ENCODE data around the gene LRIT3. TPM values are rescaled to one million over a fixed set of nuclear protein-coding genes. Genes with fewer than 3 reads are reported as not detected.

LRIT3 gene
- total RNA-seq, 1 experiment from 2014 or later = not detected

DNA sequence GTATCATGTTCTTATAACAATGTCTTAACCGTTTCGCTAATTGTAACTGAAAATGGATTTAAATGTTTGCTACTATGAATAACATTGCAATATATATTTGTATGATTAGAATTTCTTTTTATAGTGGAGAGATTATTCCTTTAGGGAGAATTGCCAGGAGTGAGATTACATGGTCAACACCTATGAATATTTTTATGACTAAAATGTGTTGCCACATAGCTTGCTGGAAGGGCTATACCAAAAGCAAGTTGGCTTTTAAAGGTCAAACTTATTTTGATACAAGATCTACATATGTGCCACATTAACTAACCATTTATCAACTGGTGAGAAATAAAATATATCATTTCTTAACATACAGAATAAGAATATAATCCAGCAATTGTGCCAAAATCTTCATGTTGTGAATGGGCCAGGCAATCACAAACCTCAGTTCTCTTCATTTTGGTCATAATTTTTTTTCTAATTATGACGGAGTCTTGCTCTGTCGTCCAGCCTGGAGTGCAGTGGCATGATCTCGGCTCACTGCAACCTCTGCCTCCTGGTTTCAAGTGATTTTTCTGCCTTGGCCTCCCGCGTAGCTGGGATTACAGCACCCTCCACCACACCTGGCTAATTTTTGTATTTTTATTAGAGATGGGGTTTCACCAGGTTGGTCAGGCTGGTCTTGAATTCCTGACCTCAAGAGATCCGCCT is 54.8 kb downstream of the LRIT3 start:
- DNase-seq (ENCODE audit: extremely low read depth, low read depth) = no peak

- DNase-seq (ENCODE audit: extremely low read depth, low read depth) = no peak
Observed at GRCh38 chr4:109908731-109909130, 60.8 kb downstream of the LRIT3 start.

GRCh38 chr4:109910256-109910655 is 62.3 kb downstream of the LRIT3 start:
- no peak for DNase-seq (ENCODE audit: extremely low read depth, low read depth)

DNA sequence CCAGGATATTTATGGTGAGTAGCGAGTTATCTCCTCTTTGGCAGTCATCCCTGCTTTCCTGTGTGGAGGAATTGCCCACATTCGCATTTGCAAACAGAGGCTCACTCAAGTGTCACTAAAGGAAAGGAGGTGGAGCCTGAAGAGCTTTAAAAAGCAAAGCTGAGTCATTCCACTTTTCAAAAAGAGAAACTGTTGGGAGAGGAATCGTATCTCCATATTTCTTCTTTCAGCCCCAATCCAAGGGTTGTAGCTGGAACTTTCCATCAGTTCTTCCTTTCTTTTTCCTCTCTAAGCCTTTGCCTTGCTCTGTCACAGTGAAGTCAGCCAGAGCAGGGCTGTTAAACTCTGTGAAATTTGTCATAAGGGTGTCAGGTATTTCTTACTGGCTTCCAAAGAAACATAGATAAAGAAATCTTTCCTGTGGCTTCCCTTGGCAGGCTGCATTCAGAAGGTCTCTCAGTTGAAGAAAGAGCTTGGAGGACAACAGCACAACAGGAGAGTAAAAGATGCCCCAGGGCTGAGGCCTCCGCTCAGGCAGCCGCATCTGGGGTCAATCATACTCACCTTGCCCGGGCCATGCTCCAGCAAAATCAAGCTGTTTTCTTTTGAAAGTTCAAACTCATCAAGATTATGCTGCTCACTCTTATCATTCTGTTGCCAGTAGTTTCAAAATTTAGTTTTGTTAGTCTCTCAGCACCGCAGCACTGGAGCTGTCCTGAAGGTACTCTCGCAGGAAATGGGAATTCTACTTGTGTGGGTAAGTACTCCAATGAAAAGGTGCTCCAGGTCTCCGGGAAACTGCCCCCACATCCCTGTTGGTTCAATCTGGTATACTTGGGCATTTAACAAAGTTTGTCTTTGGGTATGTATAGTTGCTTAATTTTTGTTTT is 65.0 kb downstream of the LRIT3 start, which contains the start of gene EGF:
EGF (plus strand) TSS at position 178 of the 890 bp plus-strand sequence; CDS start at position 631, 453 bp downstream.
- peak; percentile 49 for DNase-seq (ENCODE audit: extremely low read depth, low read depth)

DNA sequence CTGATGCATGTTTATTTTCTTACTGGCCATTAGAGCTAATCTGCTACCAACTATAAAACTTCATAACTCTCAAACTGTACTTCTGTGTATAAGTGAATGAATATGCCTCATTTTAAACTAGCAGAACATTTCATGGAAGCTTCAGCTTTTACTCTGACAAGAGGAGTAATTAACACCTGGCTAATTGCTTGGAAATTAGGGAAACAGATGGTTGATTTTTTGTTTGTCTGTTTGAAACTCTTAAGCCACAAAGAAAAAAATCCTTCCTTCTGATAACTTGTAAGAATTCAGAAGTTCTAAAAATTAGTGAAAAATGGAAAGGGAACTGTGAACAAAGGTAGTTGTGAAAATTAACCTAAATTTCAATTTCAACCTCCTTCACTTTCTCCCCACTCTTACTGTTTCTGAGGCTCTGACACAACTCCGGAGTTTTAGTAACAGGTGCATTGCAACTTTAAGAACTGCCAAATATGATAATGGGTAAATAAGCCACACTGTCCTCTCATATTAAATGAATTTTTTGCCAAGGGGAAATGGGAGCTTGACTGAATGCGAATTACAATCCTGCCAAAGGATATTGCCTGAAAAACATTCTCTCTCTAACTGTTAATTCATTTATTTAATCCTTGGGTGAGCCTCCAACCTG is 65.8 kb downstream of the LRIT3 start:
- DNase-seq (ENCODE audit: extremely low read depth, low read depth) = no peak

GRCh38 chr4:109914322-109914721 is 66.4 kb downstream of the LRIT3 start:
- no peak for DNase-seq (ENCODE audit: extremely low read depth, low read depth)

DNA sequence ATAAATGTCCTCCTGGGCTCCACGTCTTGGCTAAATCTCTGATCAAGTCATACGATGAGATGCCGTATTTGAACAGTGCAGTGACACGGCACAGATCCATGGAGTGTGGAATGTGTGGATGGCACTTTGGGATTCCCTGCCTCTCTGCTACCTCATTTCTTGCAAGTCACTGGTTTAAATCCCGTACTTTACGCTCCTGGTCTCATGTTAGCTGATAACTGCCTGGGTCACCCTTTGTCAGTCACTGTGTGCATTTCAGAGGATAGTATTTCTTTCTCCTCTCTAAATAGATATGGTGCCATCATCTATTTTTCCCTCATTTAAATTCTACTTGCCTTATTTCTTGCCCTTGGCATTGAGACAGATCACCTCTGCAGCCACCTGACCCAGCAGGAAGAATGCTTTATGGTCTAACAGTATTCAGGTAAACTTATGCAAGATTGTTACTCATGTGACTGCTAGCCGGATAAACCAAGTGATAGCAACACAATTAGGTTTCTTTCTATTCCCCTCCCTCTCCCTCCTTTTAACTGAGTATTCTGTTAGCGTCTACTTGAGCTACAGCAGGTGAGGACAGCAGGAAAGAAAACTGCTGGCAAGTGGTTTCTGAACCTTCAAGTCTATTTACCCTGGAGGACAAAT is 67.6 kb downstream of the LRIT3 start:
- DNase-seq (ENCODE audit: extremely low read depth, low read depth) = peak; percentile 32

DNA sequence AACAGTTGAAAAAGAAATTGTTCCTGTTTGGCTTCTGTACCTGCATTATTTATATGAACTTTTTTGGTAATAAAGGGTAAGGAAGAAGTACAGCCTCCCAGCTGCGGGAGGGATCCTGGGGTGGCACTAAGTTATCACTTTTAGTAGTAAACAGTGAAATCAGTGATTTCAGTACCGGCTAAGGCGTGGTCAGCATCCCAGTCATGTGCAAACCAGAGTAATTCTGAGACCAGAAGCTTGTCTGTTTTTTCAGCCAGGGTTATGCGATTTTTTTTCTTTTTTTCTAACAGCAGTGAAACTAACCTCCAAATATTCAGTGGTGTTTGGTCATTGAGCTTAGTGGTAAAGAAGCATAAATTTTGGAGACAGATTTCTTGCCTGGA is 68.1 kb downstream of the LRIT3 start:
- no peak for DNase-seq (ENCODE audit: extremely low read depth, low read depth)

GRCh38 chr4:109921384-109921808 is 73.5 kb downstream of the LRIT3 start:
- DNase-seq (ENCODE audit: extremely low read depth, low read depth) = peak; percentile 56

Other genes with a start within 250 kb of the LRIT3 start
- gene CASP6, start 144.7 kb upstream of the LRIT3 start, total RNA-seq (2014; rRNA removed; shearing (Covaris generic)) = 16.6 and 26.3 TPM in 2 replicates
- gene PLA2G12A, start 118.0 kb upstream of the LRIT3 start, total RNA-seq (2014; rRNA removed; shearing (Covaris generic)) = 12.9 and 17.3 TPM in 2 replicates
- not detected in 2 replicates for gene CFI, start 46.1 kb upstream of the LRIT3 start, total RNA-seq (2014; rRNA removed; shearing (Covaris generic))
- 16.7 and 21.2 TPM in 2 replicates for gene GAR1, start 32.3 kb upstream of the LRIT3 start, total RNA-seq (2014; rRNA removed; shearing (Covaris generic))
- not detected in 2 replicates for gene RRH, start 20.1 kb upstream of the LRIT3 start, total RNA-seq (2014; rRNA removed; shearing (Covaris generic))
- gene EGF, start 64.8 kb downstream of the LRIT3 start, total RNA-seq (2014; rRNA removed; shearing (Covaris generic)) = 13.6 and 15.6 TPM in 2 replicates

Data from NCI-H460 (cell line).